ENCODE data around the gene PLD1.
"Not testable (repeated sequence)": the region's sequence is repeated elsewhere in the genome, so short reads cannot be mapped to it uniquely, and the experiment has no call there.

Gene PLD1

DNA sequence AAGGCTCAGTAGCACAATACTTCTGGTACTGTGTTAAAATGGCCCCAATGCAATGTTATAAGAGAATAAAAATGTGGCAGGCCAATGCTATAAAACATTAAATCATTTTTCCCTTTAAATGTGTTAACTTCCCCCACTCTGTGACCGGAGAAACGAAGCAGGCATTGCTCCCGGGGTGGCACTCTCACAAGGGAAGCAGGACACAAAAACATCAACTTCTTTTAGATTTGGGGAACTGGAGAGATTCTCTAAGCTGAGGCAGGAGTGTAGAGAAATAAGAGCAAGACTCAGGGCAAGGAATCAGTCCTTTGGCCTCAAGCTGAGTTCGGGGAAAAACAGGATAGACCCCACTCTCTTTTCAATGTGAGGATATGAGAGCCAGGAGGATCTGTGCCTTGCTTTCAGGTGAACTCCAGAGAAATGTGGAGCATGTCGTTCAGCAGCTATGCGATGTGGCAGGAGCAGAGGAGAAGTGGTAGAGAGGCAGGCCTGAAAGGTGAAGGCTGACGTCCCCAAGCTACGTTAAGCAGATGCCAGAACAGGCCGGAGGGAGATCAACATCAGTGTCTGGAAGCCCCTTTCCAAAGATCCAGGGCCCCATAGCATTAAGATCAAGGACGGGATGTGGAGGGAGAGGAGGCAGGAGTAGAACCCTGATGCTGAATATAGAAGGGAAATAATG lies 160.2 kb downstream of the PLD1 start:
- DNase-seq: no peak

DNA sequence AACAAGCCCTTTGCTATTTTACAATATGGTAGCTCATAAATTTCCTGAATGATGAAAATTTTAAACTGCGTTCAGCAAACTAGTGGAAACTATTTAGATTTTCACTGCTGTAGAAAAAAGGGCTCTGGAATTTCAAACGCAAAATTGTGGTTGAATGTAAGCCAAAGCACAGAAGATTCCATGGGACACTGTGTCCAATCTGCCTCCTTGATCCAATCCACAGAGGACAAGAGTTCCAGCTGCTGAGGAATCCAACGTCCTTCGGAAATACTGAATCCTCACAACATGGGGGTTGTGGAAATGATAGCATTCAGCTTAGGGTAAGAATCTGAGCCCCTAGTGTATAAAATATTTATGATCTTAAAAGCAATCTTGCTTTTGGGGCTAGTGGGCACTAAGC lies 161.0 kb downstream of the PLD1 start:
- DNase-seq: peak; percentile 52

DNA sequence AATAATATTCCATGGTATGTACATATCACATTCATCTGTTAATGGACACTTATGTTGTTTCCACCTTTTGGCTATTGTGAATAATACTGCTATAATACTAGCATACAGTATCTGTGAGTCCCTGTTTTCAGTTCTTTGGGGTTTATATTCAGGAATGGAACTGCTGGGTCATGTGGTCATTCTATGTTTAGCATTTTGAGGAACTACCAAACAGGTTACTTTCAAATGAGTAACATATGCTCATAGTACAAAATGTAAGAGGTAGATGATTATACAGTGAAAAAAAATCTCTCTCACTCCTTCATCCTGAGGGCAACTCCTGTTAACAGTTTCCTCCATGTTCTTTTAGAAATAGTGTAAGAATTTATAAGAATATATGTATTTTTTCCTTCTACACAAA lies 162.2 kb downstream of the PLD1 start:
- DNase-seq: no peak

GRCh38 chr3:171646357-171647133 lies 163.7 kb downstream of the PLD1 start:
- no peak for DNase-seq

DNA sequence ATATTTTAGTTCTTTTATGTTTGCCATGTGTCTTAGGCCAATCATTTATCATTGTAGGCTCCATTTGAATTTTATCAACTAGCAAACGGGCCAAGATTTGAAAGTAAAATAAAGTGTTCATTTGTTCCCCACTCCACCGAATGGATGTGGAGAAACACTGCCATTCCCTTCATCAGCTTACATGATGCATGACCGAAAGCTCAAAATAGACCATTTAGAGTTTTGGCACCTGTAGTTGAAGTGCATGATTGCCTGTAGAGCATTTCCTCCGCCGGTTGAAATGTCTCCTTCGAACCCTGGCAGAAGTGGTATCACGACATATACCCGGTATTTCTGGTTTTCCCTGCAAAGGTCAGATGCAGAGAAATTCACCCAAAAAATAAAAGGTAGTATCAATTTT lies 165.6 kb downstream of the PLD1 start:
- no peak for DNase-seq

GRCh38 chr3:171643681-171644080 lies 166.6 kb downstream of the PLD1 start:
- no peak for DNase-seq

DNA sequence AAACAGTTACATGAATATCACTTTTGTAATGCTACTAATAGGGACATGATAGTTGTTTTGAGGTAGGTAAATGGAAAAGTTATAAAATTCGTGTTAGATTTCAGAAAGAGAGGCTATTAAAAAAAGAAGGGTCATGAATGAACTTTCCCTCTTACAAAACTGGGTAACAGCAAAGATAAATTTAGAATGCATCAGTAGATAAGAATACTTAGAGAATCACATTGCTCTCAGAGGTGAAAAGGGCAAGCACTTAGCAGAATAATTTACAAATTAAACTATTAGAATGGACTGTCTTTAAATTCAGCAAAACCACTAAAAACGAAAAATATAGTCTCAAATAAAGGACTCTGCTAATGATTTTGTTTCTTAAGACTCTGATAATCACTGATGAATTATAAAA lies 167.2 kb downstream of the PLD1 start:
- DNase-seq: no peak

DNA sequence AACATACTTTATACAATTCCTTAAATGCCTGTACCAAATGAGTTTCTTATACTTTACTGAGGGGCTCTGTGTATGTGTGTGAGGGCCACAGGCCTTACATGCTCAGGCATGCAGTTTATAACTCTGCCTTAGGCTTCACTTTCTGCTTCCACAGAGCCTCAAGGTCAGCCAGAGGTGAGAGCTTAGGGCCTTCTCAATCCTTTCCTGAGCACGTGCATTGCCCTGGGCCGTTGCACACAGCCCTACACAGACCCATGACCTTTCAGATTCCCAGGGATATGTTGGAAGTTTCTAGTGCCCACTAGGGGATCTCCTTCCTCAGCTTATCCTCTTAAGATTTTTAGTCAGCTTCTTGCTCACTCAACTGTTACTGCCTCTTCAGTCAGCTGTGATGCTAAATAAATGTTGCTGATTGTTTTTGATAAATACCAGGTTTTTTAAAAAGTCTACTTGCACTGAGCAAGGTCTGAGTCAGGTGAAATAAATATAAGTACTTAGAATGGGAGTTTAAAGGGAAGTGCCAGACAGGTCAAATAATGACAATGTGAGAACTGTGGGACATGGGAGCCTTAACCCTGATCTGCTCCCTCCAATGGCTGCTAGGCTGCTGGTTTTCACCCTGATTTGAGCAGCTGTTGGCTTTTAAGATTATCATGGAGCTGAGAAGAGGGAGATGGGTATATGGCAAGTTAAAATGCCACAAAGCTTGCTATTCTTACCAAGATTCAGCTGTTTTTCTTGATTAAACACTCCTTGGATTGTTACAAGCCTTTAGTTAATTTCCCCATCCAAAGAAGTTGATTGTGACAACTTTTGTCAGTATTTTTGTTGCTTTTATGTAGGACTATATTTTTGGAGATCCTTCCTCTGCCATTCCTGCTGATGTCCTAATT lies 169.5 kb downstream of the PLD1 start:
- no peak for DNase-seq

DNA sequence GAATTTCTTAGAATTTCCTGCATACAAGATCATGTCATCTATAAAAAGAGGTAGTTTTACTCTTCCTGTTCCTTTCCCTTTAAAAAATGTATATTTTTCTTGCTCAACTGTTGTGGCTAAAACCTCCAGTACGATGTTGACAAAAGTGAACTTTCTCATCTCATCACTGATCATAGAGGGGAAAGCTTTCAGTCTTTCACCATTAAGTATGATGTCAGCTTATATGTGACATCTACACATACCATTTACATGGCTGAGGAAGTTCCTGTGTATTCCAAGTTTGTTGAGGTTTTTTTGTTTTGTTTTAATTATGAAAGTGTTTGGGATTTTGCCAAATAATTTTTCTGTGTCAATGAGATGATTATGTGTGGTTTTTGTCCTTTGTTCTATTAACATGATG lies 173.6 kb downstream of the PLD1 start:
- DNase-seq: no peak

GRCh38 chr3:171632766-171633165 lies 177.5 kb downstream of the PLD1 start:
- DNase-seq: no peak

DNA sequence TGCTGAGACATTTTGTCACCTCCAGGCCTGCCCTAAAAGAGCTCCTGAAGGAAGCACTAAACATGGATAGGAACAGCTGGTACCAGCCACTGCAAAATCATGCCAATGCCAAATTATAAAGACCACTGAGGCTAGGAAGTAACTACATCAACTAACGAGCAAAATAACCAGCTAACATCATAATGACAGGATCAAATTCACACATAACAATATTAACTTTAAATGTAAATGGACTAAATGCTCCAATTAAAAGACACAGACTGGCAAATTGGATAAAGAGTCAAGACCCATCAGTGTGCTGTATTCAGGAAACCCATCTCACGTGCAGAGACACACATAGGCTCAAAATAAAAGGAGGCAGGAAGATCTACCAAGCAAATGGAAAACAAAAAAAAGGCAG lies 183.5 kb downstream of the PLD1 start:
- not testable (repeated sequence) for DNase-seq

GRCh38 chr3:171622126-171622525 lies 188.2 kb downstream of the PLD1 start:
- no peak for DNase-seq

- DNase-seq: no peak
Measured at GRCh38 chr3:171620825-171621434, 189.4 kb downstream of the PLD1 start.

- no peak for DNase-seq
Measured at GRCh38 chr3:171616798-171617197, 193.5 kb downstream of the PLD1 start.

DNA sequence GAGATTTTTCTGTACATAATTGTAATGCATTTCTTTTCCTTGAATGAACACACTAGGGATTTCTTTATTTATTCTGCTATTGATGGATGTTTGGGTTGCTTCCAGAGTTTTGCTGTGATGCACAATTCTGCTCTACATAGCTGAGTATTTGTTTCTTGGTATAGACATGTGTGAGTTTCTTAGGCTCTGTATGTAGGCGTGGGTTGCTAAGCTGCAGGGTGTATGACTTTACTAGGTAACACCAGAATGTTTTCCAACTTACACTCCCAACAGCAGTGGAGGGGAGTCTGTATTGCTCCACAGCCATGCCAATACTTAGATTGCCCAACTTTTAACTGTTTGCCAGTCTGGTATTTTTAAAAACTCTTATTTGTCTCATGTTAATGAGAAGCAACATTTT lies 194.6 kb downstream of the PLD1 start:
- peak; percentile 32 for DNase-seq

DNA sequence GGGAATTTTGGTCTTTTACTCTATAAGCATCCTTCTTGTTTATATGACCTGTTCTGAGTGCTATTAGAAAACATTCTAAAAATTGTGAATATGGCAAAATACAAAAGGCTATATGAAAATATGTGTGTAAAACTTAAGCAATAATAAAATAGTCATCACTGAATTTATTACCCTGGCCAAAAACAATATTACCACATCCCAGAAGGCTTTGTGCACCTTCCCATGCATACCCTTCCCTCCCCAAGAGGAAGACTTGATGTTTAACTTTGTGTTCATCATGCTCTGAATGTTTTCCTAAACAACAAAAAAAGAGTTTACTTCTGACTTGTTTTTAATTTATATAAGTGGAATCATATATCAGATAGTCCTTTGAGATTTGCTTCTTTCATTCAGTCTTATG lies 195.0 kb downstream of the PLD1 start:
- DNase-seq: no peak

DNA sequence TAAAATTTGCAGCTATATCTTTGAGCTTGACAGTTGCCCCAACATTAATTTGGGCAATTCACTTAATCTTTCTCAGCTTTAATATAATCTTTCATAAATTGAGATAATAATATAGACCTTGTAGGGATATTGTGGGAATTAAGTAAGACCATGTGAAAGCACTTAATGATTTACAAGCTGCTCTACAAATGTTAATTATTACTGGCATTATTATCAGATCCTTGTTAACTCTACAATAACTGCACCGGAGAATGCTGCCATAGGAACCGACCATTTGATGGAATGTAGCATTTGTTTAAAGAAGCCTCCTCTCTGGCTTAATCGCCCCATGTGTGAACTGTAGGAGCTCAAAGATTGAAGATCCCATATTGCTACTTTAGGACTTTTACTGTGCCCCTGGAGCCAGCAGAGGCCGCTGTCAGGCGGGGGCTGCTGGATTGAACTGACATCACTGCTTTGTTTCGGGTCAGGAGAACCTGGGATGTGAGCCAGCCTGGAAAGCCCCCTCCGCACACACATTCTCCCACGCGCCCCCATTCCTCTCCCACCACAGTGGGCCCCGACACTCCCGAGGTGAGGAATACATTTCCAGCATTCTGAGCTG lies 195.9 kb downstream of the PLD1 start:
- DNase-seq: peak; percentile 58

DNA sequence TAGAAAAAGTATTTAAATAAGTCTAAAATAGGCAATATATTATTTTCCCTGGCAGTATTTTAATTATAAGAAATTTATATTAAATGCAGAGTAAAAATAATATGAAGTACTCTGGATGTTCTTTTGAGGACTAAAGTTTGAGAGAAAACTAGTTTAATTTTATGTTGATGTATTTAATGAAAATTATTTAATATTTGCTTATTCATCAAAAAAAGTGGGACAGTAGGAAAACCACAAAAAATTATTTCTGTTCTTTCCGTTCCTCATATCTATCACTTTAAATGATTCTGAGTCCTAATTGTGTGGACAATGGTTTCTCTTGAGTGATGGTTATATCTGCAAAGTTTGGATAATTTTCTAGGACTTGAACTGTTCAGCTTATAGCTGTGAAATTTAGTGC lies 202.8 kb downstream of the PLD1 start:
- no peak for DNase-seq

DNA sequence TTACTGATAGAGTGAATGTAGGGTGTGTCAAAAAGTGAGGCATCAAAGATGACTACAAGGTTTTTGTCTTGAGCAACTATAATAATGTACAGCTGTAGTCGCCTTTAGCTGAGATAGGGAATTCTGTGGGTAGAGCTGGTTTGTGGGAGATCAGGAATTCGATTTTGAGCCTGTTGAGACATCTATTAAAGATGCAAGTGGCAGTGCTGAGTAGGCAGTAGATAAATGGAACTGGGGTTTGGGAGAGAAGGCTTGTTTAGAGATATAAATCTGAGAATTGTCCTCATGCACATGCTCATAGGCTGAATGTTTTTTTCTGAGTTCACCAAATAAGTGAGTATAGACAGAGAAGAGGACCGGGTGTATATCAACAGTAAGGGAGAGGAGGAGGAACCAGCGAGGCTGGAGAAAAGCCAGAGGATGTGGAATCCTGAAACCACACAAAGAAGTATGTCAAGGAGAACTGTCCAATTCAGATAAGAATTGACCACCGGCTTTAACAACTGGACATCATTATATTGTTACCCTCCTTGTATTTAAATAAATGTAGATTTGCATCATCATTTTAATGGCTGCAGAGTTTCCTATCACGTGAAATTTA lies 204.0 kb downstream of the PLD1 start:
- DNase-seq: no peak

- no peak for DNase-seq
Measured at GRCh38 chr3:171604370-171604769, 205.9 kb downstream of the PLD1 start.

DNA sequence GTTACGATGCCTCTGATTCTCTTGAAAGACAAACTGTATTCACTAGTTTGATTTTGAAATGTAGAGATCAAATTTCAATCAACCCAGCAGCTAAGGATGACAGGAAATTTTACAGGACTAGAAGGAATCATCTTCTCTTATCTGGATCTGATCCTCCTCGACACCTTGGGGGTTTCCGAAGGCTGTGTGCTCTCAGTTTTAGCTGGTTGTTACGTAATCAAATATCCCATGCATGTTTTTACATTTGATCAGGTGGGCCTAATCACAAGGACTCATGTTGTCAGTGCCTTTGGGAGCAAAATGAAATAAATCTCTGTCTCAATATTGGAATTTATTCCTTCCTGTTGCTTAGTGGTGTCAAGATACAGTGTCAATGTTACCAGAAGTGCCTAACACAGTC lies 208.2 kb downstream of the PLD1 start:
- no peak for DNase-seq

DNA sequence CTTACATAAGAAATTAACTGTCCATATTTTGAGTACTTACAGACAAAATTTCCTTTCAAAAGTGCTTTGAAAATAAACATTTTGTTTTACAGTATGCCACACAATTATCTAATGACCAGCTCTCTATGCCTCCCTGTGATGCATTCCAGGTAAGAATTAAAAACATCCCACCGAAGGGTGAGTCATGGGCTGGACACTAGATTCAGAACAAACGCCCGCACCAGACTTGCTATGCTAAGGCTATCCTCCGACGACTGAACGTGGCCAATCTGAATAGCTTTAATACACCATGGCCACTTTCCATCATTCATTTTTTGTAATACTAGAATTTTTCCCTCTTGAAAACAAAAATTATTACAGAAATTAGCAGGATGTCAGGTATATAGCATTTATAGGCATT lies 210.3 kb downstream of the PLD1 start:
- DNase-seq: no peak
